Mesenteric fat pad (tissue), 1 donor: Measurements from ENCODE around the gene VHLL. TPM values are rescaled to one million over a fixed set of nuclear protein-coding genes. Genes with fewer than 3 reads are reported as not detected.

Source experiments
- DNase-seq: peaks from one replicate; pipeline ENCODE4 v3.0.0-alpha.2; 2020; ENCODE audit warnings: low spot score
- total RNA-seq: library from RNA; stranded (reverse); fragmentation: NEBNext Ultra II Directional; extraction: Animal tissue kit (Norgen Biotek cat#: 25700); gene quantifications from one replicate; pipeline ENCODE4 v1.2.1, GENCODE V29; 2021
- donor health status: DM: yes; HTN: yes; CAD: no.

VHLL gene
- total RNA-seq, 1 donor from 2014 or later: not detected

- DNase-seq: peak; percentile 98
Observed at GRCh38 chr1:156291226-156292061, 7.7 kb downstream of the VHLL start.

GRCh38 chr1:156289857-156290256 lies 9.2 kb downstream of the VHLL start:
- no peak for DNase-seq

GRCh38 chr1:156286061-156286460 lies 13.0 kb downstream of the VHLL start:
- no peak for DNase-seq

- no peak for DNase-seq
Observed at GRCh38 chr1:156285437-156285836, 13.7 kb downstream of the VHLL start.

GRCh38 chr1:156284757-156285156 lies 14.3 kb downstream of the VHLL start:
- DNase-seq: no peak

GRCh38 chr1:156284112-156284511 lies 15.0 kb downstream of the VHLL start, which contains the start of gene TMEM79:
Gene TMEM79, plus strand, starts transcription at chr1:156284325. Its CDS starts 902 bp downstream, at chr1:156285227.
- DNase-seq: no peak

GRCh38 chr1:156283521-156283920 lies 15.6 kb downstream of the VHLL start:
- no peak for DNase-seq

GRCh38 chr1:156282479-156283222 lies 16.5 kb downstream of the VHLL start, which contains the start of gene SMG5:
Gene SMG5, minus strand, starts transcription at chr1:156282825. Its CDS starts 145 bp downstream, at chr1:156282680.
- DNase-seq: peak; percentile 97

GRCh38 chr1:156281693-156282478 lies 17.2 kb downstream of the VHLL start:
- DNase-seq: no peak

GRCh38 chr1:156281281-156281680 lies 17.8 kb downstream of the VHLL start:
- no peak for DNase-seq

- no peak for DNase-seq
Observed at GRCh38 chr1:156279837-156280236, 19.3 kb downstream of the VHLL start.

- DNase-seq: no peak
Observed at GRCh38 chr1:156276966-156277381, 22.1 kb downstream of the VHLL start.

- no peak for DNase-seq
Observed at GRCh38 chr1:156276532-156276931, 22.6 kb downstream of the VHLL start.

GRCh38 chr1:156270314-156270713 lies 28.8 kb downstream of the VHLL start:
- no peak for DNase-seq

GRCh38 chr1:156268336-156268735 lies 30.8 kb downstream of the VHLL start:
- DNase-seq: no peak

- no peak for DNase-seq
Observed at GRCh38 chr1:156266051-156266450, 33.1 kb downstream of the VHLL start.

- no peak for DNase-seq
Observed at GRCh38 chr1:156263288-156263655, 35.8 kb downstream of the VHLL start.

- no peak for DNase-seq
Observed at GRCh38 chr1:156262461-156263287, 36.4 kb downstream of the VHLL start.

GRCh38 chr1:156260896-156261295 lies 38.2 kb downstream of the VHLL start:
- no peak for DNase-seq

GRCh38 chr1:156259805-156260204 lies 39.3 kb downstream of the VHLL start:
- DNase-seq: no peak

GRCh38 chr1:156258859-156259258 lies 40.2 kb downstream of the VHLL start:
- no peak for DNase-seq
